Islet of Langerhans (tissue), 1 donor: ENCODE measurements around the gene SIL1.
A peak's percentile ranks its signal among the peaks of the same experiment; 100 is the strongest.

Source experiments
- FAIRE-seq: peaks from one replicate; lab custom pipeline; 2011; peaks lifted over from hg19 to GRCh38; lab: Jason Lieb, UNC

Gene SIL1

GRCh38 chr5:138937392-138938387, 260.5 kb downstream of the SIL1 start:
- no peak for FAIRE-seq

GRCh38 chr5:138936968-138937345, 261.2 kb downstream of the SIL1 start:
- no peak for FAIRE-seq

GRCh38 chr5:138936225-138936967, 261.8 kb downstream of the SIL1 start:
- no peak for FAIRE-seq

- no peak for FAIRE-seq
Measured at GRCh38 chr5:138935466-138935865, 262.7 kb downstream of the SIL1 start.

GRCh38 chr5:138934971-138935370, 263.2 kb downstream of the SIL1 start:
- FAIRE-seq = no peak

GRCh38 chr5:138933522-138934290, 264.5 kb downstream of the SIL1 start:
- FAIRE-seq = no peak

DNA sequence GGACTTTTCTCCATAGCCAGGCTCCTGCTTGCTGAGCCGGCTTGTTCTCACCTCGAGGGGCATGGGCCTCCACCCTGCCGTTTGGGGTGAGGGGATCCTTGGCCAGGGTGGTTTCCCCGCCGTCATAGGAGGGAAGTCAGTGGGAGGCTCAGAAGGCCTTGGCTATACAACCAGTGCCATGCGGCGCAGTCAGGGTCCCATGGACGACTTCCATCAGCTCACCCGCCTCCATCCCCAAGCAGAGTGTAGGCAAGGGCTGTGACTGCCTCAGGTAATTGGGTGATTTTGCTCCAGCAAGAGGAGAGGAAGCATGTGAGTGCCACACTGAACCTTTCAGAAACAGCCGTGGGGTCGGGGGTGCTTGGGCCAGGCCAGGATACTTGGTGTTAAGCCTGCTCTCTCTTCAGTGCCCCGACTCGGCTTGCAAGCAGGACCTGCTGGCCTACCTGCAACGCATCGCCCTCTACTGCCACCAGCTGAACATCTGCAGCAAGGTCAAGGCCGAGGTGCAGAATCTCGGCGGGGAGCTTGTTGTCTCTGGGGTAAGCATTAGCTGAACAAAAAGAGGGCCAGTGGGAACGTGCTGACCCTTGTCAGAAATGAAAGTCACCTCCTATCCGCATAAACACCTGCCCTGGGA, 265.9 kb downstream of the SIL1 start:
- no peak for FAIRE-seq

- FAIRE-seq = no peak
Measured at GRCh38 chr5:138930371-138931097, 267.6 kb downstream of the SIL1 start.

DNA sequence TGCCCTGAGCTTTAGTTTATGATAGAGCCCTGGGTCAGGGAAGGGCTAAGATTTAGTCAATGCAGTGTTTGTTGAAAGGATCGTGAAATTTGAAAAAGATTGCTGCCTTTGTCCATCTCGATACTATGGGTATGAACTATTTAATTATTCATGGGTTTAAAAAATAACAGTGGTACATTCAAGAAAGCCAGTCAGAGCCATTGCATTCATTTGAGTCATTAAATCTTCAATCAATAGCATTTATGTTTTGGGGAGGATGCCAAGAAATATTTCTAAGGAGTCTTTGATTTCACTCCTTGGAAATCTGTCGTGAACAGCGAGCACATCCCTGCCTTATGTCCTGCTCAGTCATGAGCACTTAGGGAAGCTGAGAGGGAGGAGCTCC, 268.6 kb downstream of the SIL1 start:
- FAIRE-seq = no peak

- FAIRE-seq = peak; percentile 95
Measured at GRCh38 chr5:138927979-138928378, 270.2 kb downstream of the SIL1 start.

DNA sequence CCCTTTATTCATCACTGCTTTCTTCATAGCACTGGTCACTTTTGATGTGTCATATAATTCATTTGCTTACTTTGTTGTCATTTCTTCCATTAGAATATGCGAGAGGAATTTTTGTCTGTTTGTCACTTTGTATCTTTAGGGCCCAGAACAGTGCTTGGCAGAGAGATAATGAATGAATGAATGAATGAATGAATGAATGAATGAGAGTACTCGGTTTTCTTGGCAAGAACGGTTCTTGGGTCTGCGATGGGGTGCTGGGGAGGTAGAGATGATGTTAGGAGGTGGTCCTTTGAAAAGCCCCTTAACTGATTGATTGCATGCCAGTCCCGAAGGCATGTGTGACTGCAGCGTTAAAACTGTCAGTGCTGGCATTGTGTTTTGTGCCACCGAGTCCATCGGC, 270.6 kb downstream of the SIL1 start:
- no peak for FAIRE-seq

DNA sequence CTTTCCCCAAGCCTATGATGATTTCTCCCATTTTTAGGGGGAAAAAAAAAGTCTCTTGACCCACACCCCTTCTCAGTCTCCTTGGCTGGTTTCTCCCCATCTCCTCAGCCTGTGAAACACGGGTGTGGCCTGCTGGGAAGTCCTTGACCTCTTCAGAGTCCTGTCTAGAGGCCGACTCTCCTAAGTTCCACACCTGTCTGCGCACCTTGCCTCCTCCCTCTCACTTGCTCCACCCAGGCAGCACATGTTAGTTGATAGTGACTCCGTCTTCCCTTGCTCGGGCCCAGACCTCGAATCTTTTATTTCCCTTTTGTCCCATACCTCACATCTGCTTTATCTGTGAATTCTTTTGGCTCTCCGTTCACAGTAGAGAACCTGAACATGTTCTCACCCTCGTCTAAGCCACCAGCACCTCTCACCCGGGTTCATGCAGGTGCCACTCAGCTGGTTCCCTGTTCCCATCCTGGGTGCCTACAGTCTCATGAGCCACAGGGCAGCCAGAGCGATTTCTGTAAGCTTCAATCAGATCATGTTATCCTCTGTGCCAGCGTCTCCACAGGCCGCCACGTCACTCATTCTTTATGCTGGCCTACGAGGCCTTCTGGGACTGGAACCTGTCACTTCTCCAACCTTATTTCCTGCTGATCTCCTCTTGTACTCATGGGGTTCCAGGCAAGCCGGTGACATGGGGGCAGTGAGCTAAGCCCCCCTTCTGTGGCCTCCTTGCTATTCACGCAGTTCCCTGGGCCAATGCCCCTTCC, 271.3 kb downstream of the SIL1 start:
- no peak for FAIRE-seq

- no peak for FAIRE-seq
Measured at GRCh38 chr5:138926257-138926656, 271.9 kb downstream of the SIL1 start.

GRCh38 chr5:138925090-138925635, 273.0 kb downstream of the SIL1 start:
- no peak for FAIRE-seq

GRCh38 chr5:138922494-138922893, 275.7 kb downstream of the SIL1 start:
- FAIRE-seq = no peak

DNA sequence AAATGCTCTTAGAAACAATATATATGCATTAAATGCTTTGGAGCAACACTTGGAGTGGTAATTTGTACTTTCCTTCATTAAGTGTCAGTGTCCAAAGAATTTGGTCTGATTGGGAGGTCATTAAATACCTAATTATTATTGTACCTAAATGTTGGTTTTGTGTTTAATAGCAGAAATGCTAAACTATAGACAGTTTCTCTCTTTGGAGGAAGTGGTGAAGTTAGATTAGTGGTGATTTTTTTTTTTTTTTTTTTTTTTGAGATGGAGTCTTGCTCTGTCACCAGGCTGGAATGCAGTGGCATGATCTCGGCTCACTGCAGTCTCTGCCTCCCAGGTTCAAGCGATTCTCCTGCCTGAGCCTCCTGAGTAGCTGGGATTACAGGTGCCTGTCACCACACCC, 276.8 kb downstream of the SIL1 start:
- peak; percentile 60 for FAIRE-seq

DNA sequence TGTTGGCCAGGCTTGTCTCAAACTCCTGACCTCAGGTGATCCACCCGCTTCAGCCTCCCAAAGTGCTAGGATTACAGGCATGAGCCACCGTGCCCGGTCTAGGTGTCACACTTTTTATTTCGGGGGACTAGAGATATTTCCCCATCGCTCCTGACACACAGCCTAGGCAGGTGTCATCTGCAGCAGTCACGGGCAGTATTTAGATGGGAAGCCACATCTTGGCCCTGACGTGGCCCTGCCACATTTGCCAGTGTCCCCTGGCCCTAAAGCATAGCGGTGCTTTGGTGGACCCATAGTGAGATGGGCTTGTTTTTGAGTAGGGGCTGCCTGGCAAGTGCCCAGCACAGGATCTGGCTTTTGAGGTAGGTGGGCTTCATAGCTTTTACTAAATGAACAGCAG, 278.0 kb downstream of the SIL1 start:
- no peak for FAIRE-seq

DNA sequence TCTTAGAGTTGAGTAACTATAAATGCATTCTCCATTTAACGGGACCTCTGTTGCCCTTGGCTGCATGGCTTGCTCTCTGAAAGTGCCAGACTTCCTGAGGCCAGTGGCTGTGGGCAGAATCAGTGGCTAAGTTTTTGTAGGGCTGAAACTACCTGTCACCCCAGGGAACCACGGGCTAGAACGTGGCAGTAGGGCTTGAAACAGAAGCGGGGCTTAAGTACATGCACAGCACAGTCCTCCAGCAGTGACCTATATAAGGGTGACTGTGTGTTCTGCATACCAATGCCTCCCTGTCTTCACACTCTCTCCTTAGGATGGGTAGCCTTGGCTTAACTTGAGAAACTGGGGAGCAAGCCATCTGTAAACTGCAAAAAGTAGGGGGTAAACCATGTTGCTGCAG, 279.5 kb downstream of the SIL1 start:
- FAIRE-seq = no peak

DNA sequence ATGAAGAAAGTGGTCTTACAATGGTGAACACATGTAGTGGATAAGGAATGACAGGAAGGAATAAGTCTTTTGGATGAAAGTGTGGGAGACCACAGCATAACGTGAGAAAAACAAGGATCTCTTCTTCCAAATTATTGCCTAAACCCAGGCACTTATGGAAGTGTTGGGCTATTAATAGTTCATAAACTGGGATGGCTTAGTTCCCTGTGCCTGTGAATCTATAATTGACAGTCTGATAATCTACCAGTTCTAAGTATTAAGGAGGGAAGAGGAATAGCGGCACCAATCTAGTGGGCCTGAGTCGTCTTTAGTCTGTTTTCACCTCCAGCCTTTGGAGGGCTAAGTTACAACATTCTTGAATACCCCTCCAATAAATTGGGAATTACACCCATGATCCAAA, 283.8 kb downstream of the SIL1 start:
- FAIRE-seq = no peak

DNA sequence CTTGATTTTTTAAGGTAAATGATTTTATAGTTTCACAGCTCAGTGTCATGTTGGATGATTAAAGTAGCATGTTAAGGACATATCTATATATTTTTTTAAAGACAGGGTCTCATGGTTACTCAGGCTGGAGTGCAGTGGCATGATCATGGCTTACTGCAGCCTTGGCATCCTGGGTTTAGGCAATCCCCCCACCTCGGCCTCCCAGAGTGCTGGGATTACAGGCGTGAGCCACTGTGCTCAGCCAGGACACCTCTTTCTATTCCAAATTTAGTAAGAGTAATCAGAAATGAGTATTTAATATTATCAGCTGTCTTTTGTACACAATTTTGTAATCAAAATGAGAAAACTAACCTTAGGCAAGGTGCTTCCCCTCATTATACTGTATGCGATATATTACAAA, 284.4 kb downstream of the SIL1 start:
- FAIRE-seq = no peak
